DOHH2 (cell line): Measurements from ENCODE around the gene CDC25C.

Source experiments
- H3F3A ChIP-seq: fragments of 200-600 bp; sonication (generic), shearing (Covaris generic); 2 replicates; pipeline ENCODE4 v1.6.0; 2016; ENCODE audit warnings: antibody characterized with exemption, mild to moderate bottlenecking; ENCODE audit not compliant: control insufficient read depth, insufficient read depth
- H3K27ac ChIP-seq: fragments of 200-600 bp; sonication (generic); 2 replicates; pipeline ENCODE4 v1.5.1; 2014; ENCODE audit warnings: low read depth, mild to moderate bottlenecking, low read length, moderate library complexity
- H3K27me3 ChIP-seq: fragments of 200-600 bp; sonication (generic); 2 replicates; pipeline ENCODE4 v1.6.1; 2014; ENCODE audit warnings: mild to moderate bottlenecking, low read length, mixed read lengths; ENCODE audit not compliant: control insufficient read depth
- H3K36me3 ChIP-seq: fragments of 200-600 bp; sonication (generic); 2 replicates; pipeline ENCODE4 v1.6.1; 2014; ENCODE audit warnings: mild to moderate bottlenecking, low read length, moderate library complexity, mixed read lengths; ENCODE audit not compliant: control insufficient read depth
- H3K4me1 ChIP-seq: fragments of 200-600 bp; sonication (generic); 2 replicates; pipeline ENCODE4 v1.6.1; 2014; ENCODE audit warnings: mild to moderate bottlenecking, low read length, mixed read lengths; ENCODE audit not compliant: control insufficient read depth
- H3K4me2 ChIP-seq: fragments of 200-600 bp; sonication (generic); 2 replicates; pipeline ENCODE4 v1.6.0; 2014; ENCODE audit warnings: mild to moderate bottlenecking, low read length, moderate library complexity
- H3K4me3 ChIP-seq: fragments of 200-600 bp; sonication (generic); 2 replicates; pipeline ENCODE4 v1.5.1; 2014; ENCODE audit warnings: mild to moderate bottlenecking, low read length, mixed read lengths
- H3K79me2 ChIP-seq: fragments of 200-600 bp; sonication (generic); 2 replicates; pipeline ENCODE4 v1.6.1; 2014; ENCODE audit warnings: mild to moderate bottlenecking, low read length, mixed read lengths; ENCODE audit not compliant: control insufficient read depth
- H3K9me2 ChIP-seq: fragments of 200-600 bp; sonication (generic); replicated peaks from 2 replicates; pipeline ENCODE4 v1.6.1; 2014; ENCODE audit warnings: mild to moderate bottlenecking, low read length, mixed read lengths; ENCODE audit not compliant: control insufficient read depth
- H3K9me3 ChIP-seq: fragments of 200-600 bp; sonication (generic); 2 replicates; pipeline ENCODE4 v1.6.1; 2014; ENCODE audit warnings: antibody characterized with exemption, low read length, mixed read lengths; ENCODE audit not compliant: control insufficient read depth, insufficient read depth
- H4K20me1 ChIP-seq: fragments of 200-600 bp; sonication (generic); 2 replicates; pipeline ENCODE4 v1.6.0; 2014; ENCODE audit warnings: low read depth, mild to moderate bottlenecking, antibody characterized with exemption, low read length, moderate library complexity; ENCODE audit not compliant: control insufficient read depth, insufficient read depth
- EZH2phosphoT487 ChIP-seq: fragments of 200-600 bp; sonication (generic); IDR thresholded peaks from 2 replicates; pipeline ENCODE4 v1.6.1; 2017; ENCODE audit warnings: borderline replicate concordance, mild to moderate bottlenecking, antibody characterized with exemption, low read length, moderate library complexity, mixed read lengths
- TF ChIP-seq, protein P1 (sequence below): fragments of 200-600 bp; sonication (generic); IDR thresholded peaks from one replicate; pipeline ENCODE4 v1.5.1; 2014; ENCODE audit warnings: antibody characterized with exemption, mild to moderate bottlenecking, low read depth, low read length; ENCODE audit not compliant: poor library complexity, severe bottlenecking

CDC25C gene

DNA sequence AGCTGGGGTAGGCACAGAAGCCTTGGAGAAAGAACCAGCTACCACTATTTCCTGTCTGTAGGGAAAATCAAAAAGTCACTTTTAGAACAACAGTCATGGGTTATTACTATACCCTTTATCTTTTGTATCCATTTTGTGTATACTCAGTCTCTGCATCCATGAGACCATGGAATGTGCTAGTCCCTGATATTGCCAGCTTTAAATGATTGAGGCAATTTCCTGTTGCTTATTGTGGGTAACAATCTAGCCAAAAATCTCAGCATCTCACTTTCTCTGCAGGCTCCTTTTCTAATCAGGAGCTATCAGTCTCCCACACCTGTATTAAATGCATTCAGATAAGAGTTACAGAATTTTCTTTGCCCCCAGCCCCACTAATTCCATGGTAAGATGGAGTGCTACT, 19.9 kb upstream of the CDC25C start:
- no peak overlapping the region for H3K4me2 ChIP-seq
- H3K9me3 ChIP-seq, result peaks cover 6% of the 10 kb centered on the region; the same call in 1 of the 2 replicates
- TF ChIP-seq, protein P1, sequence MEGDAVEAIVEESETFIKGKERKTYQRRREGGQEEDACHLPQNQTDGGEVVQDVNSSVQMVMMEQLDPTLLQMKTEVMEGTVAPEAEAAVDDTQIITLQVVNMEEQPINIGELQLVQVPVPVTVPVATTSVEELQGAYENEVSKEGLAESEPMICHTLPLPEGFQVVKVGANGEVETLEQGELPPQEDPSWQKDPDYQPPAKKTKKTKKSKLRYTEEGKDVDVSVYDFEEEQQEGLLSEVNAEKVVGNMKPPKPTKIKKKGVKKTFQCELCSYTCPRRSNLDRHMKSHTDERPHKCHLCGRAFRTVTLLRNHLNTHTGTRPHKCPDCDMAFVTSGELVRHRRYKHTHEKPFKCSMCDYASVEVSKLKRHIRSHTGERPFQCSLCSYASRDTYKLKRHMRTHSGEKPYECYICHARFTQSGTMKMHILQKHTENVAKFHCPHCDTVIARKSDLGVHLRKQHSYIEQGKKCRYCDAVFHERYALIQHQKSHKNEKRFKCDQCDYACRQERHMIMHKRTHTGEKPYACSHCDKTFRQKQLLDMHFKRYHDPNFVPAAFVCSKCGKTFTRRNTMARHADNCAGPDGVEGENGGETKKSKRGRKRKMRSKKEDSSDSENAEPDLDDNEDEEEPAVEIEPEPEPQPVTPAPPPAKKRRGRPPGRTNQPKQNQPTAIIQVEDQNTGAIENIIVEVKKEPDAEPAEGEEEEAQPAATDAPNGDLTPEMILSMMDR, result no peak
- TF ChIP-seq EZH2phosphoT487, result no peak
- H3K79me2 ChIP-seq, result peaks cover 39% of the 10 kb centered on the region
- H4K20me1 ChIP-seq, result peaks cover 13% of the 10 kb centered on the region
- peaks cover 10% of the 10 kb centered on the region; the same call in 1 of the 2 replicates for H3F3A ChIP-seq
- H3K36me3 ChIP-seq, result peaks cover 78% of the 10 kb centered on the region
- no peak overlapping the region for H3K27ac ChIP-seq
- H3K9me2 ChIP-seq, result no peaks in the 10 kb centered on the region
- H3K4me1 ChIP-seq, result peaks cover 18% of the 10 kb centered on the region
- no peak overlapping the region for H3K4me3 ChIP-seq
- H3K27me3 ChIP-seq, result no peaks in the 10 kb centered on the region

DNA sequence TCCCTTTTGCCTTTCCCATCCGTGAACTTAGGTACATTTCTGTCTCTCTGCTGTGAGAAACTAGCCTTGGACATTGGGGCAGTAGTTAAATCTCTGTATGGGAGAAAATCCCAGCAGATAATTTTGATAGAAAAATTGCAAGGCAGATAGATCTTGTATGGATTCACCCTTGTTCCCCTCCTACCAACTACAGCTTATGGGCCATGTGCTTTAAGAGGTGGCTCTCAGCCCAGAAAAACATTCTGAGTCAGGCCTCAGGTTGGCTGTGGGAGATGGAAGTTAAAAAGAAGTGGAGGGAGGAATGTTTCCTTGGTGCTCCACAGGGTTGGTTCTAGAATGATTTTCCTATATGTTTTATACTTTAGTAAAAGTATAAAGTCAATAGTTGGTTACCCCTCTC, 19.5 kb upstream of the CDC25C start:
- no peaks in the 10 kb centered on the region for H3K27me3 ChIP-seq
- peaks cover 77% of the 10 kb centered on the region for H3K36me3 ChIP-seq
- peaks cover 6% of the 10 kb centered on the region; the same call in 1 of the 2 replicates for H3K9me3 ChIP-seq
- peaks cover 10% of the 10 kb centered on the region; the same call in 1 of the 2 replicates for H3F3A ChIP-seq
- H3K79me2 ChIP-seq, result peaks cover 35% of the 10 kb centered on the region
- no peak overlapping the region for H3K4me3 ChIP-seq
- no peak for TF ChIP-seq EZH2phosphoT487
- TF ChIP-seq, protein P1, result no peak
- peaks cover 13% of the 10 kb centered on the region for H4K20me1 ChIP-seq
- no peak overlapping the region for H3K27ac ChIP-seq
- no peak overlapping the region for H3K4me2 ChIP-seq
- no peaks in the 10 kb centered on the region for H3K9me2 ChIP-seq
- peaks cover 18% of the 10 kb centered on the region for H3K4me1 ChIP-seq

DNA sequence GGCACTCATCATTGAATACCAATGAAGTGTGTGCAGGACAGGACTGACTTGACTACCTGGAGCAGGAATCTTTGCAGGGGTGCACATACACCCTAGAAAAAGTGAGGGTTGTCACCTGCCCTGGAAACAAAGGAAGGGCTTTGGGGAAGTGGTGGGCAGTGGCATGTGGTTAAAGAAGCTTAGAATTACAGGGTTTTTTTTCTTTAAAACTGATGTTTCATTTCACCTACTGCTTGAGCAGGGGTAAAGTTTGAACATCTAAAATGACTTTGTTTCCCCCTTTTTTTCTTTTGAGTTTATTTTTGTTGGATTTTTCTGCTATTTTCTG, 18.9 kb upstream of the CDC25C start:
- peaks cover 6% of the 10 kb centered on the region; the same call in 1 of the 2 replicates for H3K9me3 ChIP-seq
- H3K79me2 ChIP-seq, result peaks cover 30% of the 10 kb centered on the region
- H3K9me2 ChIP-seq, result no peaks in the 10 kb centered on the region
- H3K4me1 ChIP-seq, result peaks cover 14% of the 10 kb centered on the region
- H3K27ac ChIP-seq, result no peak overlapping the region
- H3K36me3 ChIP-seq, result peaks cover 77% of the 10 kb centered on the region
- no peaks in the 10 kb centered on the region for H3K27me3 ChIP-seq
- peaks cover 10% of the 10 kb centered on the region; the same call in 1 of the 2 replicates for H3F3A ChIP-seq
- peaks cover 13% of the 10 kb centered on the region; the same call in 1 of the 2 replicates for H4K20me1 ChIP-seq
- H3K4me3 ChIP-seq, result no peak overlapping the region
- no peak overlapping the region for H3K4me2 ChIP-seq
- TF ChIP-seq EZH2phosphoT487, result no peak
- TF ChIP-seq, protein P1, result no peak
